WTC11 (cell line): ENCODE data around the gene ZC3HAV1L. TPM values are rescaled to one million over a fixed set of nuclear protein-coding genes. Genes with fewer than 3 reads are reported as not detected.
A peak's percentile ranks its signal among the peaks of the same experiment; 100 is the strongest.

ENCODE experiments used
- ATAC-seq: fragments of 200-7000 bp; cut with Tn5 transposase; 2 replicates; pipeline ENCODE4 v1.10.0; 2021; ENCODE audit warnings: mild to moderate bottlenecking, moderate library complexity
- CTCF ChIA-PET: fragments of 300-600 bp; sonication (Branson Sonifier 250); formaldehyde crosslinking; loops from one replicate; lab custom pipeline; 2021; ENCODE audit warnings: antibody characterized with exemption; lab: Charles Lee
- POLR2A ChIA-PET: fragments of 350-600 bp; sonication (Branson Sonifier 250); formaldehyde crosslinking; loops from one replicate; lab custom pipeline; 2021; ENCODE audit warnings: antibody characterized with exemption; lab: Charles Lee
- DNase-seq: peaks from one replicate; pipeline ENCODE4 v3.0.0; 2021; ENCODE audit warnings: low spot score
- H3K27ac Mint-ChIP-seq: 2 replicates; pipeline ENCODE4 v1.8.0; 2021; ENCODE audit warnings: mixed read lengths
- H3K27me3 Mint-ChIP-seq: 2 replicates; pipeline ENCODE4 v1.8.0; 2021; ENCODE audit warnings: low read depth, mild to moderate bottlenecking, moderate library complexity, mixed read lengths
- H3K36me3 Mint-ChIP-seq: 2 replicates; pipeline ENCODE4 v1.8.0; 2021; ENCODE audit warnings: mixed read lengths
- H3K4me1 Mint-ChIP-seq: 2 replicates; pipeline ENCODE4 v1.8.0; 2022; ENCODE audit warnings: mixed read lengths
- H3K4me3 Mint-ChIP-seq: 2 replicates; pipeline ENCODE4 v1.8.0; 2021; ENCODE audit warnings: mild to moderate bottlenecking, moderate library complexity, mixed read lengths
- H3K9me3 Mint-ChIP-seq: 2 replicates; pipeline ENCODE4 v1.8.0; 2021; ENCODE audit warnings: mixed read lengths
- AFF4 ChIP-seq: sonication (generic); formaldehyde crosslinking; IDR thresholded peaks from 2 replicates; pipeline ENCODE4 v1.8.1; 2023; ENCODE audit warnings: mild to moderate bottlenecking, missing genetic modification reagents, borderline replicate concordance
- ATF2 ChIP-seq: sonication (generic); formaldehyde crosslinking; IDR thresholded peaks from 2 replicates; pipeline ENCODE4 v1.8.1; 2022; ENCODE audit warnings: low read depth, missing genetic modification reagents, borderline replicate concordance
- CREB1 ChIP-seq: sonication (generic); formaldehyde crosslinking; IDR thresholded peaks from 2 replicates; pipeline ENCODE4 v1.8.0; 2023; ENCODE audit warnings: mild to moderate bottlenecking, missing genetic modification reagents
- FOXK1 ChIP-seq: sonication (generic); formaldehyde crosslinking; IDR thresholded peaks from 2 replicates; pipeline ENCODE4 v1.8.0; 2022; ENCODE audit warnings: mild to moderate bottlenecking, moderate library complexity, missing genetic modification reagents
- GABPB1 ChIP-seq: sonication (generic); formaldehyde crosslinking; IDR thresholded peaks from 2 replicates; pipeline ENCODE4 v1.8.1; 2023; ENCODE audit warnings: mild to moderate bottlenecking, missing genetic modification reagents
- JUN ChIP-seq: sonication (generic); formaldehyde crosslinking; IDR thresholded peaks from 2 replicates; pipeline ENCODE4 v1.8.0; 2023; ENCODE audit warnings: mild to moderate bottlenecking, missing genetic modification reagents
- NFYB ChIP-seq: sonication (generic); formaldehyde crosslinking; conservative IDR thresholded peaks from 2 replicates; pipeline ENCODE4 v1.8.0; 2022; ENCODE audit warnings: low read depth, missing genetic modification reagents
- NR3C1 ChIP-seq: sonication (generic); formaldehyde crosslinking; conservative IDR thresholded peaks from 2 replicates; pipeline ENCODE4 v1.8.1; 2023; ENCODE audit warnings: low read depth, mild to moderate bottlenecking, missing genetic modification reagents
- PREB ChIP-seq: sonication (generic); formaldehyde crosslinking; IDR thresholded peaks from 2 replicates; pipeline ENCODE4 v1.8.1; 2022; ENCODE audit warnings: mild to moderate bottlenecking, missing genetic modification reagents, moderate library complexity, borderline replicate concordance
- SMAD3 ChIP-seq: sonication (generic); formaldehyde crosslinking; IDR thresholded peaks from 2 replicates; pipeline ENCODE4 v1.8.0; 2022; ENCODE audit warnings: missing genetic modification reagents, mild to moderate bottlenecking, borderline replicate concordance
- TEAD4 ChIP-seq: sonication (generic); formaldehyde crosslinking; IDR thresholded peaks from 2 replicates; pipeline ENCODE4 v1.8.0; 2022; ENCODE audit warnings: mild to moderate bottlenecking, missing genetic modification reagents
- ZNF138 ChIP-seq: sonication (generic); formaldehyde crosslinking; conservative IDR thresholded peaks from 2 replicates; pipeline ENCODE4 v1.8.1; 2022; ENCODE audit warnings: mild to moderate bottlenecking, moderate library complexity, missing genetic modification reagents
- total RNA-seq: library from RNA; stranded (reverse); gene quantifications from 3 replicates; pipeline ENCODE4 v1.2.3, GENCODE V29; 2021
- TF ChIP-seq, protein P1 (sequence below): sonication (generic); formaldehyde crosslinking; IDR thresholded peaks from 2 replicates; pipeline ENCODE4 v1.8.0; 2023; ENCODE audit warnings: missing genetic modification reagents, mild to moderate bottlenecking, borderline replicate concordance
- TF ChIP-seq, protein P2 (sequence below): fragments of 250-450 bp; sonication (Bioruptor Pico); IDR thresholded peaks from 2 replicates; pipeline ENCODE4 v1.8.0; 2021; ENCODE audit warnings: mild to moderate bottlenecking

ZC3HAV1L gene
- total RNA-seq, 1 experiment from 2014 or later, result 5.8 TPM

GRCh38 chr7:139060695-139061237 is 24.9 kb upstream of the ZC3HAV1L start:
- Mint-ChIP-seq H3K4me3 (no peak overlapping the region), H3K36me3 (peaks cover 49% of the 10 kb centered on the region), H3K4me1 (no peaks in the 10 kb centered on the region), H3K27ac (peak overlapping the region; percentile 55; the same call in 1 of the 2 replicates), H3K9me3 (no peaks in the 10 kb centered on the region), H3K27me3 (no peaks in the 10 kb centered on the region)
- ChIA-PET POLR2A (no interaction called here), CTCF (interaction anchor here (0.6 to 3.5 kb wide), 4 partner anchors 8 to 279 kb away, joined by 3 to 15 read pairs (median 4); no protein-coding TSS in a partner anchor)
- TF ChIP-seq, protein P1, sequence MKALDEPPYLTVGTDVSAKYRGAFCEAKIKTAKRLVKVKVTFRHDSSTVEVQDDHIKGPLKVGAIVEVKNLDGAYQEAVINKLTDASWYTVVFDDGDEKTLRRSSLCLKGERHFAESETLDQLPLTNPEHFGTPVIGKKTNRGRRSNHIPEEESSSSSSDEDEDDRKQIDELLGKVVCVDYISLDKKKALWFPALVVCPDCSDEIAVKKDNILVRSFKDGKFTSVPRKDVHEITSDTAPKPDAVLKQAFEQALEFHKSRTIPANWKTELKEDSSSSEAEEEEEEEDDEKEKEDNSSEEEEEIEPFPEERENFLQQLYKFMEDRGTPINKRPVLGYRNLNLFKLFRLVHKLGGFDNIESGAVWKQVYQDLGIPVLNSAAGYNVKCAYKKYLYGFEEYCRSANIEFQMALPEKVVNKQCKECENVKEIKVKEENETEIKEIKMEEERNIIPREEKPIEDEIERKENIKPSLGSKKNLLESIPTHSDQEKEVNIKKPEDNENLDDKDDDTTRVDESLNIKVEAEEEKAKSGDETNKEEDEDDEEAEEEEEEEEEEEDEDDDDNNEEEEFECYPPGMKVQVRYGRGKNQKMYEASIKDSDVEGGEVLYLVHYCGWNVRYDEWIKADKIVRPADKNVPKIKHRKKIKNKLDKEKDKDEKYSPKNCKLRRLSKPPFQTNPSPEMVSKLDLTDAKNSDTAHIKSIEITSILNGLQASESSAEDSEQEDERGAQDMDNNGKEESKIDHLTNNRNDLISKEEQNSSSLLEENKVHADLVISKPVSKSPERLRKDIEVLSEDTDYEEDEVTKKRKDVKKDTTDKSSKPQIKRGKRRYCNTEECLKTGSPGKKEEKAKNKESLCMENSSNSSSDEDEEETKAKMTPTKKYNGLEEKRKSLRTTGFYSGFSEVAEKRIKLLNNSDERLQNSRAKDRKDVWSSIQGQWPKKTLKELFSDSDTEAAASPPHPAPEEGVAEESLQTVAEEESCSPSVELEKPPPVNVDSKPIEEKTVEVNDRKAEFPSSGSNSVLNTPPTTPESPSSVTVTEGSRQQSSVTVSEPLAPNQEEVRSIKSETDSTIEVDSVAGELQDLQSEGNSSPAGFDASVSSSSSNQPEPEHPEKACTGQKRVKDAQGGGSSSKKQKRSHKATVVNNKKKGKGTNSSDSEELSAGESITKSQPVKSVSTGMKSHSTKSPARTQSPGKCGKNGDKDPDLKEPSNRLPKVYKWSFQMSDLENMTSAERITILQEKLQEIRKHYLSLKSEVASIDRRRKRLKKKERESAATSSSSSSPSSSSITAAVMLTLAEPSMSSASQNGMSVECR (CRISPR knock-in tag), result no peak
- TF ChIP-seq ZNF138 (CRISPR knock-in tag) (no peak), GABPB1 (CRISPR knock-in tag) (no peak), SMAD3 (no peak), TEAD4 (CRISPR knock-in tag) (no peak), CREB1 (CRISPR knock-in tag) (no peak), ATF2 (CRISPR knock-in tag) (no peak), AFF4 (CRISPR knock-in tag) (no peak), NR3C1 (CRISPR knock-in tag) (no peak), NFYB (CRISPR knock-in tag) (no peak), FOXK1 (CRISPR knock-in tag) (no peak), JUN (CRISPR knock-in tag) (no peak), PREB (CRISPR knock-in tag) (no peak)
- TF ChIP-seq, protein P2, sequence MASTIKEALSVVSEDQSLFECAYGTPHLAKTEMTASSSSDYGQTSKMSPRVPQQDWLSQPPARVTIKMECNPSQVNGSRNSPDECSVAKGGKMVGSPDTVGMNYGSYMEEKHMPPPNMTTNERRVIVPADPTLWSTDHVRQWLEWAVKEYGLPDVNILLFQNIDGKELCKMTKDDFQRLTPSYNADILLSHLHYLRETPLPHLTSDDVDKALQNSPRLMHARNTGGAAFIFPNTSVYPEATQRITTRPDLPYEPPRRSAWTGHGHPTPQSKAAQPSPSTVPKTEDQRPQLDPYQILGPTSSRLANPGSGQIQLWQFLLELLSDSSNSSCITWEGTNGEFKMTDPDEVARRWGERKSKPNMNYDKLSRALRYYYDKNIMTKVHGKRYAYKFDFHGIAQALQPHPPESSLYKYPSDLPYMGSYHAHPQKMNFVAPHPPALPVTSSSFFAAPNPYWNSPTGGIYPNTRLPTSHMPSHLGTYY (CRISPR knock-in tag), result no peak
- ATAC-seq (no peak), DNase-seq (no peak)
